Lower leg skin (tissue), 3 donors: ENCODE measurements around the gene TBC1D12.

Experiments used
- POLR2A ChIP-seq, 2 donors: fragments of 450-650 bp; IDR thresholded peaks; one replicate each; pipeline ENCODE4 v1.6.1; 2016 to 2017; ENCODE audit warnings: antibody characterized with exemption in 2 of 2, mild to moderate bottlenecking in 1 of 2, moderate library complexity in 1 of 2
- TF ChIP-seq, protein P1 (sequence below), 3 donors: fragments of 450-650 bp; IDR thresholded peaks; one replicate each; pipeline ENCODE4 v1.5.1; 2016; ENCODE audit warnings: antibody characterized with exemption in 3 of 3, mild to moderate bottlenecking in 3 of 3, moderate library complexity in 2 of 3

- TF ChIP-seq, protein P1, sequence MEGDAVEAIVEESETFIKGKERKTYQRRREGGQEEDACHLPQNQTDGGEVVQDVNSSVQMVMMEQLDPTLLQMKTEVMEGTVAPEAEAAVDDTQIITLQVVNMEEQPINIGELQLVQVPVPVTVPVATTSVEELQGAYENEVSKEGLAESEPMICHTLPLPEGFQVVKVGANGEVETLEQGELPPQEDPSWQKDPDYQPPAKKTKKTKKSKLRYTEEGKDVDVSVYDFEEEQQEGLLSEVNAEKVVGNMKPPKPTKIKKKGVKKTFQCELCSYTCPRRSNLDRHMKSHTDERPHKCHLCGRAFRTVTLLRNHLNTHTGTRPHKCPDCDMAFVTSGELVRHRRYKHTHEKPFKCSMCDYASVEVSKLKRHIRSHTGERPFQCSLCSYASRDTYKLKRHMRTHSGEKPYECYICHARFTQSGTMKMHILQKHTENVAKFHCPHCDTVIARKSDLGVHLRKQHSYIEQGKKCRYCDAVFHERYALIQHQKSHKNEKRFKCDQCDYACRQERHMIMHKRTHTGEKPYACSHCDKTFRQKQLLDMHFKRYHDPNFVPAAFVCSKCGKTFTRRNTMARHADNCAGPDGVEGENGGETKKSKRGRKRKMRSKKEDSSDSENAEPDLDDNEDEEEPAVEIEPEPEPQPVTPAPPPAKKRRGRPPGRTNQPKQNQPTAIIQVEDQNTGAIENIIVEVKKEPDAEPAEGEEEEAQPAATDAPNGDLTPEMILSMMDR (IDR thresholded peaks at IDR 0.05), result no peak
- TF ChIP-seq POLR2A (IDR thresholded peaks at IDR 0.05), result no peak
Measured at GRCh38 chr10:94358480-94358879, 43.9 kb upstream of the TBC1D12 start.
